Activated naive CD8-positive, alpha-beta T cell treated with anti-CD3 and anti-CD28 coated beads, Interleukin-2, amount 50 U/mL, for 16 hours (primary cell): ENCODE data around the gene KCNC3.

ENCODE experiments used
- DNase-seq: peaks from one replicate; pipeline ENCODE4 v3.0.0-alpha.2; 2020; ENCODE audit warnings: low read depth, low spot score

KCNC3 gene

DNA sequence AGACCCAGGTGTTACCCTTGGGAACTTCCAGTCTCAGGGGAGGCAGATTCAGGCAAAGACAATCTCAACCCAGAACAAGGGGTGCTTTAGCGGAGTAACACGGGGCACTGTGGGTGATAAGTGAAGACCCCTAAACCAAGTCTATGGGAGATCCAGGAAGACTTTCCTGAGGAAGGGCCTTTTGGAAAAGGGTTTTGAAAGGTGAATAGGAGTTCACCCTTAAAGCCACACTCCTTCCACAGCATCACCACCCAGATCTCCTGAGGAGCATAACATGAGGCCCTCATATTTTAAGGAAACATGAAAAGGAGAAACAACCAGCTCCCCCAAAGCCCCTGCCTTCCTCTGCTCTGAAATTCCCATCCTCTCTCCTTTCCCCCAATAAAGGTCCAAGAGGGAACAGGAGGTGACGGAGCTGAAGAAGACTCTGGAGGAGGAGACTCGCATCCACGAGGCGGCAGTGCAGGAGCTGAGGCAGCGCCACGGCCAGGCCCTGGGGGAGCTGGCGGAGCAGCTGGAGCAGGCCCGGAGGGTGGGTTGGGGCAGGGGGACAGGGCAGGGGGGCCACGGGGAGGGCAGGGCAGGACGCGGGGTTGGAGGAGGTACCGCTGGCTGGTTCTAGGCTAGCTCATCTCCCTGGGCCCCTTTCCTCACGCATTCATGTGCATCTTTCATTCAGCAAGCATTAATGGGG lies 52.7 kb downstream of the KCNC3 start:
- no peak for DNase-seq

DNA sequence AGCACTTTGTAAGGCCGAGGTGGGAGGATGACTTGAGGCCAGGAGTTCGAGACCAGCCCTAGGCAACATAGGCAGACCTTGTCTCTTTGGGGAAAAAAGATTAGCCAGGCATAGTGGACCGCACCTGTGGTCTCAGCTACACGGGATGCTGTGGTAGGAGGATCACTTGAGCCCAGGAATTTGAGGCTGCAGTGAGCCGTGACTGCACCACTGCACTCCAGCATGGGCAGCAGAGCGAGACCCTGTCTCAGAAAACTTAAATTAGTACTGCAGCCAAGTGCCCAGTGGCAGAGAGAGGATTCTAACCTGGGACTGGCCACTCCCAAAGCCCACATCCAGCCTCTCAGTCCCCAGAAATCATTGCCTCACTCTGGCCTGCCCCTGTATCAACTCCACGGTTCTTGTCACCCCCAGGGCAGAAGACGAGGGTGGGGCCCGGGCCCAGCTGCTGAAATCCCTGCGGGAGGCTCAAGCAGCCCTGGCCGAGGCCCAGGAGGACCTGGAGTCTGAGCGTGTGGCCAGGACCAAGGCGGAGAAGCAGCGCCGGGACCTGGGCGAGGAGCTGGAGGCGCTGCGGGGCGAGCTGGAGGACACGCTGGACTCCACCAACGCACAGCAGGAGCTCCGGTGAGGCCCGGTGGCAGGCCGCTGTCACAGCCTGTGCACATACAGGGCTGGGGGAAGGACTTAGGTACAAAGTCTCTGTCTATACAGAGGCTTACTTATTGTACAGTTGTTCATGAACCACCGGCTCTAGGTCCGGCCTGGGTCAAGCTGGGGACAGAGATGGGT lies 53.4 kb downstream of the KCNC3 start:
- DNase-seq = no peak

DNA sequence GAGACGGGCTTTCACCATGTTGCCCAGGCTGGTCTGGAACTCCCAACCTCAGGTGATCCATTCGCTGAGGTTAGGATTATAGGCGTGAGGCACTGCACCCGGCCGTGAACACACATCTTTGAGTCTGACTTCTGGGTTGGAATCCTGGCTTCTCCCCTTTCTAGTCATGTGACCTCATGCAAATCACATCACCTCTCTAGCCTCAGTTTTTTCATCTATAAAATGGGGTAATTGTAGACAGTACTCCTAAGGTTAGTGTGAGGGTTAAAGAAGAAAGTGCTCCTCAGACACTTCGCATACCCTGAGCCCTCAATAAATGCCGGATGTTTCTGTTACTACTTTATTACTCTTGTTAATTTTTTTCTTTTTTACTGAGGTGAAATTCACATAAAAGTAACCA lies 55.4 kb downstream of the KCNC3 start:
- DNase-seq = no peak

DNA sequence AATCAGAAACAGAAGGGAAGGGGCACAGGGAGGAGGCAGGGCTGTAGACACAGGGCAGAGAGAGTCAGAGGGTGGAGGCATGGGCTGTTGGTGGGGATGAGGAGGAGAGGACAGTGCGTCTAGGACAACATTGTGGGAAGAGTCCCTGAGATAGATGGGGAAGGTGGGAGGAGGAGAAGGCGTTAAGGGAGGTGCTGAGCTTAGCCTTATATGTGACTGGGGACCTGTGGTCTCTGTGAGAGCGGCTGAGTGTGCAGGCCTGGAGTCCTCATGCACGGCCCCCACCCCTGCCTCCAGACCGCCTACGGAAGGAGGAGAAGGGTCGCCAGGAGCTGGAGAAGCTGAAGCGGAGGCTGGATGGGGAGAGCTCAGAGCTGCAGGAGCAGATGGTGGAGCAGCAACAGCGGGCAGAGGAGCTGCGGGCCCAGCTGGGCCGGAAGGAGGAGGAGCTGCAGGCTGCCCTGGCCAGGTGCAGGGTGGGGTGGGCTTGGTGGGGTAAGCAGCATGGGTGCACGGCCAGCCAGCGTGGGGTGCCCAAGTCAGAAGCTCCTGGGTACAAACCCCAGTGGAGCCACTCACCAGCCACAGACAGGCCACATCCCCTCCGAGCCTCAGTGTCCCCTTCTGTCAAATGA lies 56.8 kb downstream of the KCNC3 start:
- DNase-seq = no peak

DNA sequence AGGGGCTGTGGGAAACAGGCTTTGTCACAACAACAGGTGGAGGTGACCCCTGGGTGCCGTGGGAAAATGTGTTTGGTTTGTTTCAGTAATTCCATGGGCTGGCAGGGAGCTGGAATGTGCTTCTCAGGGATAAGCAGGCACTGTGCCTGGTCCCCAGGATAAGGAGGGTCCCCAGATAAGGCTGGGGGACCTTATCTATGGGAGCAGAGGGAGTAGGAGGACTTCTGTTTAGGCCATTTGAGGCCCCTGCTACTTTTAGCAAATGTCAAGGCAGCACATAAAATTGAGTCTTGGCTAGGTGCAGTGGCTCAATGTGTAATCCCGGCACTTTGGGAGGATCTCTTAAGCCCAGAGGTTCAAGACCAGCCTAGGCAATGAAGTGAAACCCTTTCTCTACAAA lies 59.5 kb downstream of the KCNC3 start:
- no peak for DNase-seq

DNA sequence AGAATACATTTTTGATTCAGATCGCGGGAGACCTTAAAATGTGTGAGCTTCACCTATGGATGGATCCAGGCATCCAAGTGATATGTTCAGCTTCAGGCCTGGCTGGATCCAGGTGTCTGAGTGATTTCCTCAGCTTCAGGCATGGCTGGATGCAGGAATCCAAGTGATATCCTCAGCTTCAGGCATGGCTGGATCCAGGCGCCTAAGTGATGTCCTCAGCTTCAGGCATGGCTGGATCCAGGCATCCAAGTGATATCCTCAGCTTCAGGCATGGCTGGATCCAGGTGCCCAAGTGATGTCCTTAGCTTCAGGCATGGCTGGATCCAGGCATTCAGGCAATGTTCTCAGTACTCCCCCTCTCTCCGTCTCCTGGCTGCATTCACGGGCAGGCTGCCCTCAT lies 60.7 kb downstream of the KCNC3 start:
- DNase-seq = no peak

DNA sequence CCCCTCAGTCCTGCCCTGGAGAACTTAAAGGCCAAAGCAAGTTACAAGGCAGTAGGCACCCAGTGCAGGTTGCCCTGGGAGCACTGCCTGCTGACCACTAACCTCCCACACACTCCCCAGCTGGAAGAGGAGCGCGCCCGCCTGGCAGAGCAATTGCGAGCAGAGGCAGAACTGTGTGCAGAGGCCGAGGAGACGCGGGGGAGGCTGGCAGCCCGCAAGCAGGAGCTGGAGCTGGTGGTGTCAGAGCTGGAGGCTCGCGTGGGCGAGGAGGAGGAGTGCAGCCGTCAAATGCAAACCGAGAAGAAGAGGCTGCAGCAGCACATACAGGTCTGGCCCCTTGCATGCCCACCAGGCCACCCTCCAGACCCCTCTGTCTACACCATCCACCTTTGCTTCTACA lies 61.1 kb downstream of the KCNC3 start:
- no peak for DNase-seq

DNA sequence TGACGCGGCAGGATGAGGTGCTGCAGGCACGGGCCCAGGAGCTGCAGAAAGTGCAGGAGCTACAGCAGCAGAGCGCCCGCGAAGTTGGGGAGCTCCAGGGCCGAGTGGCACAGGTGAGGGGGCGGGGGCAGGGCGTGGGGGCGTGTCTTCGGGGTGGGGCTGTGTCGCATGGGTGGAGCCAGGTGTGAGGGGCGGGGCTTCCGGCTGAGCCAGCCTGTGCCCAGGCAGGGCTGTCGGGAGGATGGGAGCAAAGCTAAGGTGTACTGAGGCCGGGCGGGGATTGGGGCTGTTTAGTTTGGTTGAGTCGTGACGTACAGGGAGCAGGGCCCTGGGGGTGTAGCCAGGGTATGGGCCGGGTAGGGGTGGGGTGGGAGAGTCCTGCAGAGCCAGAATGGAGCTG lies 62.3 kb downstream of the KCNC3 start:
- no peak for DNase-seq

DNA sequence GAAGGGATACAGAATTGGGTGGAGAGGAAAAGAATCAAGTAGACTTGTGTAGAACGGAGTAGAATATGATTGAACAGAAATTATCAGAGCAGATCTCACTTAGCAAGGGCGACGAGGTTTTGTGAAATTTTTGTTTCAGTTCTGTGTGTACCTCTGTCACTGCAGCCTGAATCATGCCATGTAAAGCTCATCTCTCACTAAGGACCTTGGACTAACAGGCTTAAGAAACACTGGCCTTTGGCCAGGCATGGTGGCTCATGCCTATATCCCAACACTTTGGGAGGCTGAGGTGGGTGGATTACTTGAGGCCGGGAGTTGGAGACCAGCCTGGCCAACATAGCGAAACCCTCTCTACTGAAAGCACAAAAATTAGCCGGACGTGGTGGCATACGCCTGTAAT lies 63.1 kb downstream of the KCNC3 start:
- DNase-seq = no peak

DNA sequence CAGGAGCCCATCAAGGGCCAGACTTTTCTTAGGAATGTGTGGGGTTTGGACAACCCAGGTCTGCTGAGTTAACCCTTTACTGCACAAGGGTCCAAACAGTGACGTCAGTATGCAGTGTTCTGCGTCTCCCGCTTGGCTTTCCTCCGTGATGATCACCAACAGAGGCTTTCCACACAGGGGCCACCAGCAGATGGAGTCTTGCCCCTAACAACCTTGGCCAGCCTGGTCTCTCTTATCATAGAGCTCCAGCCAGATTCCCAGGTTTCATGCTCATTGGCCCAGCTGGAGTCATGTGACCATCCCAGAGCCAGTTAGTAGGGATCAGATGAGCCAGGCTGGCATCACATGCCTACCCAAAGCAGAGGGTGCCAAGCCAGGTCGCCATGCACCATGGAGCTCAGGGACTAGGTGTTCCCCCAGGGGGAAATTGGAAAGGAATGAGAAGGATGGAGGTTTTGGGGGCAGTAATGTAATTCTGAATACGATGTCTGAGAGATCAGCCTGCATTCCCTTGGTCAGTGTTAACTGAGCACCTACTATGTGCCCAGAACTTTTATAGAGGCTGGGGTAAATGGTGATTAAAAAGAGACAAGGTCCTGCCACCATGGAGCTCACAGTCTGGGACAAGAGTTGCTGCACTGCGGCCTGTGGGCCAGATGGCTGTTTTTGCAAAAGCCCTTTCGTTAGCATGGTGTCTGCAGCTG lies 64.5 kb downstream of the KCNC3 start:
- no peak for DNase-seq

DNA sequence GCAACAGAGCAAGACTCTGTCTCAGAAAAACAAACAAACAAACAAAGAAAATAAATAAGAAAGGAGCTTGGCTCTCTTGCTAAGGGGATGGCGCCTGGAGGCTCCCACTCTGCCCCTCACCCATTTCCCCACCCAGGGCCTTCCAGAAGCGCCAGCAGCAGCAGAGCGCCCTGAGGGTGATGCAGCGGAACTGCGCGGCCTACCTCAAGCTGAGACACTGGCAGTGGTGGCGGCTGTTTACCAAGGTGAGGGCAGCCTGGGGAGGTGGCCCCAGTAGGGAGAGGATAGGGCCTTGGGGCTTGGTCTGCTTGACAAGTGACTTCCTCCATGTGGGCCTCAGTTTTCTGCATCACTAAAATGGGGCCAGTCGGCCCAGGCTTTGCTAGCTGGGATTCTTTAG lies 66.0 kb downstream of the KCNC3 start:
- DNase-seq = no peak
